Measurements from ENCODE around the gene KIAA1671.
A peak's percentile ranks its signal among the peaks of the same experiment; 100 is the strongest.
"Not testable (repeated sequence)": the region's sequence is repeated elsewhere in the genome, so short reads cannot be mapped to it uniquely, and the experiment has no call there.

KIAA1671 gene
- 3.7 to 54.2 (median 11.7) reads per million in 3 experiments for total RNA-seq

- DNase-seq = peak; percentile 84
These were observed at the start of gene KIAA1671 for GRCh38 chr22:24951942-24952836. KIAA1671 (plus strand) TSS chr22:24952716; CDS start chr22:25028000, 75,284 bp downstream.

- DNase-seq = no peak
These were observed 46.6 kb upstream of the KIAA1671 start for GRCh38 chr22:24905909-24906308.

- not testable (repeated sequence) for DNase-seq
These were observed 45.4 kb upstream of the KIAA1671 start for GRCh38 chr22:24907101-24907500.

GRCh38 chr22:24920029-24920428, 32.5 kb upstream of the KIAA1671 start:
- DNase-seq = no peak

DNA sequence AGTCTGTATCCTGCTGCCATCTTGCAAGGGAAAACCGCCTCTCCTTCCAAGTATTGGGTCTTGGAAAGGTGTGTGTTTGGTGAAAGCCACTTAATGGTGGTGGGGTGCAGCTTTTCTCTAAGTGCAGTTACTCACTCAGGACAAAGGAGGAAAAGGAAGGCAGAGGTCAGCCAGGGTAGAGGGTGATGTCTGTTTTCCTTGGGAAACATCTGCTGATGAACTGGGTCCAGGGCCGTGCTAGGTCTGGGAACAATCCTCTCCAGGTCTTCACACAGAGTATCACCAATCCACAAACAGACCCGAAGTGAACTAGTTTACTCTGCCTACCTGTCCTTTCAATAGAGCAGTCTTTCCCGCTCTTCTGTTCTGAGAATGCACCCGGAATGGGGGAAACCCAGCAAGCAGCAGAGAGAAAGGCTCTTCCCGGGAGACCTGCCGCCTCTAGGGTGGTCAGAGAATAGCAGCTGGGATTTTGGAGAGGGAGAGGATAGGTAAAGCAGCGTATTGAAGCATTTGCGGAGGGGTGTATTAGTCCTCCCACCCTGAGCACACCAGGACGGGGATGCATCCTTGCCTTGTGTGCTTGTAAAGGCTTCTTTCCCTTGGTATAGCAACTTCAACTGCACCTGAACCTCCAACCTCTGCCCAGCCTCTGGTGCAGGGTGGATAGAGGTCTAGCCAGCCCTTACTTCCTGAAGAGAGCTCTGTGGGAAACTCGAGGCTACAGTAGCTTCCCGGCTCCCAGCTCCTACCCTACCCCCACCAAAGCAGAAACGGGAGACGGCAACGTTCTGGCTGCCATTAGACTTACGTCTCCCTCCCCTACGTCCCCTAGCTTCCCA, 26.7 kb upstream of the KIAA1671 start:
- no peak for DNase-seq

- DNase-seq = no peak
These were observed 26.1 kb upstream of the KIAA1671 start for GRCh38 chr22:24926428-24926725.

DNA sequence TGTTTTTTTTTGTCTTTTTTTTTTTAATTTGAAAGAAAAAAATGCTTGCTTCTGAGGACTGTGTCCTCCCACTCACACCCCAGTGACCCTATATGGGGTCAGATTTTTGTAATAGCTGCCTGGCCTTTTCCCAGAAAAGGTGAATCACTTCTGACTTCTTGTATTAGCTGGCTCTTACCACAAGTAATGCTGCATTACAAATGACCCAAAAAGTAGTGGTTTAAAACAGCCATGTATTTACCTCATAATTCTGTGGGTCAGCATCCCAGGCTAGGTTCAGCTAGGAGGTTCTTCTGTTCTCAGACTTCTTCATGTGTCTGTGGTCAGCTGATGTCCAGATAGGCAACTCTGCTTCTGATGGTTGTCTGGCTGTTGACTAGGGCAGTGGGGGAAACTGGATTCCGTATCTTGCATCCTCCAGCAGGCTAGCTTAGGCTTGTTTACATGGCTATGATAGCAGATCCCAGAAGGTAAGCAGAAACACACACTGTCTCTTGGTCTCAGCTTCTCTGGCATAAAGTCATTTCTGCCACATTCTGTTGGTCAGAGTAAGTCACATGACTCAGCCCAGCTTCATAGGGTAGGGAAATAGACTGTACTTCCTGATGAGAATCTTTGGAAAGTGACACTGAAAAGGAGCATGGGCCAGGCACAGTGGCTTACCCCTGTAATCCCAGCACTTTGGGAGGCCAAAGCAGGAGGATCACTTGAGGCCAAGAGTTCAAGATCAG, 25.5 kb upstream of the KIAA1671 start:
- no peak for DNase-seq

DNA sequence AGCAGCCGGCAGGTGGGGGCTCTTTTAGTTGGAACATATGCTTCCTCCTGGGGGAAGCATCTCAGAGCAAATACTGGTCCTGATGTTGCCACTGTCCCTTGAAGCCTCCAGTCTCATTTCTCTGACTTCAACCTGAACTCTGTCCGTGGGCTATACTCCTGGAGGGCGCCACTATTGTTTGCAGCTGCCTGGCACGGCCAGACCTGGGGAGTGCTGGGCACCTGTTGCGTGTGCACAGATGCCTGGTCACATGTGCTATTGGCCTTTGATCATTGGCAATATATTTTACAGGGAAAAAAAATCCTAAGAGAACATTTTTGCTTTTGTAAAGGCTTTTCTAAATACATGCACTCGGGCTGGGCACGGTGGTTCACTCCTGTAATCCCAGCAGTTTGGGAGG, 24.2 kb upstream of the KIAA1671 start:
- DNase-seq = no peak

GRCh38 chr22:24930678-24931077, 21.8 kb upstream of the KIAA1671 start:
- DNase-seq = no peak

DNA sequence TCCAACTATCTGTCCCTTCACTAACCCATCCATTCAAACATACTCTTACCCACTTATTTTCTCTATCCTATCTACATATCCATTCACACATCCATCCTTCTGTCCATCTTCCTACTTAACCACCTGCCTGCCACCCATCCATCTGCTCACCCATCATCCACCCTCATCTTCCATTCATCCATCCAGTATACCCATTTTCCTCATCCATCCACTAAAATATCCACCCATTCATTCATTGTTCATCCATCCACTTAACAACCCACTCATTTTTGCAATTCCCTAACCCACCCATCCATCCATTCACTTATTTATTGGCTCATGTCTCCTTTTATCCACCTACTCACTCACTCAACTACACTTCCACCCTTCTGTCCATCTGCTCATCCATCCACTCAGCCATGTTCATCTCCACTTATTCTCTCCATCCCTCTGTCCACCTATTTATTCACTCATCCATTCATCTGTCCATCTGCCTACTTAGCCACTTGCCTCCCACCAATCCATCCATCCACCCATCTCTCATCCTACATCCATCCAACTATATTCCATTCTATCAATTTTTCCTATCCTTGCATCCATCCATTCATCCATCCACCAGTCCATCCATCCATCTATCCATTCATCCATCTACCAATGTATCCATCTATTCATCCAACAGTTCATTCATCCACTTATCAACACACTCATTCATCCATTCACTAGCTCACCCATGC, 16.6 kb upstream of the KIAA1671 start:
- no peak for DNase-seq

- DNase-seq = no peak
These were observed 15.4 kb upstream of the KIAA1671 start for GRCh38 chr22:24937114-24937513.

- peak; percentile 33 for DNase-seq
These were observed 13.7 kb upstream of the KIAA1671 start for GRCh38 chr22:24938741-24939341.

- DNase-seq = no peak
These were observed 10.2 kb upstream of the KIAA1671 start for GRCh38 chr22:24942301-24942700.

- no peak for DNase-seq
These were observed 8.1 kb upstream of the KIAA1671 start for GRCh38 chr22:24944217-24944937.

DNA sequence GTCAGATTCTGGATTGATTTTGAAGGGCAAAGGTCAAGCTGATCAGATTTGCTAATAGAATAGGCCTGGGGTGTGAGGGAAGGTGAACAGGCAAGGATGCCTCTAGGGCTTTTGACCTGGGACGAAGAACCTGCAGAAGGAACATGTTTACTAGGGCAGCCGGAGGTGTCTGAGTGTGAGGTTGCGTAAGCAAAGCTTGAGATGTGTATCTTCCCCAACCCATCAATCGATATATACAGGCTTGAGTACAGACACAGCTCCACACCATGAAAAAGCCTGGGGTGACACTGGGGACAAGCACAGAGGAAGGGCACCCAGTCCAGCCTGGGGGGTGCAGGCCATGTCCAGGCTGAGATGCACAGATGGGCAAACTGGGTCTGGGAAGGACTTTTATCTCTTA, 7.1 kb upstream of the KIAA1671 start:
- no peak for DNase-seq

GRCh38 chr22:24947383-24947782, 5.1 kb upstream of the KIAA1671 start:
- no peak for DNase-seq

DNA sequence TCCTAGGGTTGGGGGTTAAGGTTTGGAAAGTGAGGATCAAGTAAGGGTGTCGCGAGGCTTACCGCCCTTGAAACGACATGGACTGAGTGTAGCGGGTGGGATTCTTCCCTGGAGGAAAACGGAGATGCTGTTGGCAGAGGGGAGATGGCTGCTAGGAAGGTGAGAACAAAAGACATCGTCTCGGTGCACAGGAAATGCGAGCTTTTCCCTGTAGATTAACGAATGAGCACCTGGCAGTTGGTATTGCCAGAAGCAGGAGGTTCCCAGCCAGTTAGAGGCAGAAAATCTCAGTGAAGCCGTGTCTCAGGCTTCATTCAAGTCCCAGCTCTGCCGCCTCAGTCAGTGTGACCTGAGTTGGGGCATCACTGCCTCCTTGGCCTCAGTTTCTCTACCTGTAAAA, 4.6 kb upstream of the KIAA1671 start:
- DNase-seq = no peak

- DNase-seq = no peak
These were observed 3.9 kb upstream of the KIAA1671 start for GRCh38 chr22:24948356-24949202.

- DNase-seq = no peak
These were observed 2.1 kb upstream of the KIAA1671 start for GRCh38 chr22:24950272-24950902.

GRCh38 chr22:24952837-24953383, 394 bp downstream of the KIAA1671 start:
- no peak for DNase-seq
